Measurements from ENCODE around the gene POLE2. TPM values are rescaled to one million over a fixed set of nuclear protein-coding genes. Genes with fewer than 3 reads are reported as not detected.
A peak's percentile ranks its signal among the peaks of the same experiment; 100 is the strongest.

The POLE2 gene
- total and polyA plus RNA-seq, 2 of the 4 experiments (the other 2 are of a cell fraction), result 12.2 to 12.3 TPM

- no peak overlapping the region for H3K18ac ChIP-seq (ENCODE audit: low read depth, low read length)
- H2BK5ac ChIP-seq (ENCODE audit: low read depth, low read length, poor library complexity, severe bottlenecking), result no peak overlapping the region
- in situ Hi-C loops (cut with MboI; ENCODE audit: low sequenced_read_pairs) (no loop called here), intact Hi-C loops (cut with micrococcal nuclease) (no loop called here), dilution Hi-C loops (cut with HindIII; ENCODE audit: low sequenced_read_pairs, unreplicated experiment) (no loop called here)
- no peak overlapping the region for H3K4me3 ChIP-seq (ENCODE audit: insufficient read depth, low read depth, low read length)
- no peaks in the 10 kb centered on the region for H3K27me3 ChIP-seq (ENCODE audit: control insufficient read depth, insufficient read depth, low read length)
- no peak overlapping the region for H2AK5ac ChIP-seq (ENCODE audit: low read depth, low read length)
- H3K23ac ChIP-seq (ENCODE audit: low read depth, low read length), result no peak overlapping the region
- H2AK9ac ChIP-seq (replicated peaks; ENCODE audit: low read depth, low read length, poor library complexity), result no peak overlapping the region
- TF ChIP-seq POLR2A (IDR thresholded peaks at IDR 0.05; ENCODE audit: low read depth, low read length) (no peak), MAZ (IDR thresholded peaks at IDR 0.05; ENCODE audit: borderline replicate concordance, low read depth, low read length) (no peak), NFE2L2 (IDR thresholded peaks at IDR 0.05; ENCODE audit: low read depth, low read length) (no peak), CHD1 (IDR thresholded peaks at IDR 0.05; ENCODE audit: low read depth, low read length) (no peak), MAFK (IDR thresholded peaks at IDR 0.05; ENCODE audit: low read depth, low read length) (peak; percentile 87), RAD21 (IDR thresholded peaks at IDR 0.05; ENCODE audit: low read length) (no peak), MXI1 (IDR thresholded peaks at IDR 0.05; ENCODE audit: borderline replicate concordance, low read depth, low read length) (no peak)
- no peak overlapping the region for H2AFZ ChIP-seq (replicated peaks; ENCODE audit: low read length, poor library complexity)
- H3K56ac ChIP-seq (ENCODE audit: extremely low read depth, insufficient read depth, low read length), result no peak overlapping the region
- CTCF ChIA-PET, result interaction anchor here (0.7 kb wide), 1 partner anchor 12 kb away, joined by 5 read pairs; no protein-coding TSS in a partner anchor
- no peaks in the 10 kb centered on the region; the same call in 1 of the 2 replicates for H3K4me1 ChIP-seq (ENCODE audit: control insufficient read depth, insufficient read depth, low read length)
- H2BK20ac ChIP-seq (ENCODE audit: low read depth, low read length), result no peak overlapping the region
- H3K14ac ChIP-seq (replicated peaks; ENCODE audit: low read depth, low read length), result no peak overlapping the region
- DNase-seq (no peak), ATAC-seq (ENCODE audit: low read depth) (no peak)
- no TSS peak for BruUV-seq (replicated peaks)
- H3K9ac ChIP-seq (ENCODE audit: low read depth, low read length), result no peak overlapping the region
- no CpG with 5 or more reads among the region's 3 CpGs for WGBS, 2 experiments (ENCODE audit: extremely low coverage in 2 of 2, insufficient read length in 1 of 2)
- no peak overlapping the region for H4K8ac ChIP-seq (ENCODE audit: low read depth in 2 of 2, low read length in 2 of 2)
- no peak overlapping the region for H2BK120ac ChIP-seq (ENCODE audit: low read depth, low read length)
- no peak overlapping the region for H4K5ac ChIP-seq (ENCODE audit: low read depth, low read length)
- no peak overlapping the region for H3K27ac ChIP-seq (ENCODE audit: insufficient read depth, low read length)
- no peak overlapping the region for H3K4ac ChIP-seq (ENCODE audit: low read depth, low read length)
- no peak overlapping the region for H2BK15ac ChIP-seq (ENCODE audit: low read depth, low read length)
- H3K9me3 ChIP-seq (ENCODE audit: control insufficient read depth, insufficient read depth, low read length), result no peaks in the 10 kb centered on the region
- H4K91ac ChIP-seq (ENCODE audit: insufficient read depth, low read depth, low read length), result no peak overlapping the region
- H3K36me3 ChIP-seq (ENCODE audit: control insufficient read depth, insufficient read depth, low read length), result peaks cover 1% of the 10 kb centered on the region; the same call in 1 of the 2 replicates
- POLR2A ChIA-PET (ENCODE audit: unreplicated experiment), result no interaction called here
- no peaks in the 10 kb centered on the region for H4K20me1 ChIP-seq (ENCODE audit: insufficient read depth, low read length)
- H3K79me1 ChIP-seq (ENCODE audit: low read depth in 1 of 2, low read length in 2 of 2), result peaks cover 12 to 20% of the 10 kb centered on the region in 2 experiments
- H3K9me1 ChIP-seq (ENCODE audit: insufficient read depth, low read length), result peaks cover 4% of the 10 kb centered on the region; the same call in 1 of the 2 replicates
- H3K4me2 ChIP-seq (ENCODE audit: low read depth, low read length), result no peak overlapping the region
These were observed 33.5 kb downstream of the POLE2 start for GRCh38 chr14:49654511-49654910.

Data from IMR-90 (cell line).